Measurements from ENCODE around the gene TEDC1.
"Not testable (repeated sequence)": the region's sequence is repeated elsewhere in the genome, so short reads cannot be mapped to it uniquely, and the experiment has no call there.

Gene TEDC1

GRCh38 chr14:105536691-105537579 lies 45.9 kb downstream of the TEDC1 start:
- H3K27ac ChIP-seq (ENCODE audit: low read length): no peak overlapping the region
- H3K4me3 ChIP-seq (ENCODE audit: low read length): no peak overlapping the region
- peaks cover 20% of the 10 kb centered on the region for H3K9me3 ChIP-seq (ENCODE audit: control insufficient read depth, insufficient read depth, low read length)
- no peak for DNase-seq (ENCODE audit: low read depth, low spot score)
- whole genome bisulfite sequencing (ENCODE audit: insufficient coverage, insufficient read length): 100% methylated on average over 4 of the region's 34 CpGs
- no peaks in the 10 kb centered on the region for H3K27me3 ChIP-seq (ENCODE audit: control insufficient read depth, insufficient read depth, low read length)
- H3K4me1 ChIP-seq (ENCODE audit: control insufficient read depth, insufficient read depth, low read length): no peaks in the 10 kb centered on the region
- no peaks in the 10 kb centered on the region; the same call in 1 of the 2 replicates for H3K36me3 ChIP-seq (ENCODE audit: control insufficient read depth, insufficient read depth, low read length)

GRCh38 chr14:105537580-105538474 lies 46.8 kb downstream of the TEDC1 start:
- no peak overlapping the region for H3K4me3 ChIP-seq (ENCODE audit: low read length)

GRCh38 chr14:105538481-105539049 lies 47.5 kb downstream of the TEDC1 start:
- no peak overlapping the region for H3K27ac ChIP-seq (ENCODE audit: low read length)
- H3K4me3 ChIP-seq (ENCODE audit: low read length): no peak overlapping the region
- H3K9me3 ChIP-seq (ENCODE audit: control insufficient read depth, insufficient read depth, low read length): peaks cover 16% of the 10 kb centered on the region
- no peaks in the 10 kb centered on the region; the same call in 1 of the 2 replicates for H3K36me3 ChIP-seq (ENCODE audit: control insufficient read depth, insufficient read depth, low read length)
- no peaks in the 10 kb centered on the region for H3K27me3 ChIP-seq (ENCODE audit: control insufficient read depth, insufficient read depth, low read length)
- no peak for DNase-seq (ENCODE audit: low read depth, low spot score)
- H3K4me1 ChIP-seq (ENCODE audit: control insufficient read depth, insufficient read depth, low read length): no peaks in the 10 kb centered on the region
- WGBS (ENCODE audit: insufficient coverage, insufficient read length): no CpG with 5 or more reads among the region's 23 CpGs

More at GRCh38 chr14:105537580-105538474, 46.8 kb downstream of the TEDC1 start:
- Histone ChIP-seq H3K27ac (ENCODE audit: low read length) (no peak overlapping the region), H3K9me3 (ENCODE audit: control insufficient read depth, insufficient read depth, low read length) (peaks cover 20% of the 10 kb centered on the region), H3K27me3 (ENCODE audit: control insufficient read depth, insufficient read depth, low read length) (no peaks in the 10 kb centered on the region), H3K36me3 (ENCODE audit: control insufficient read depth, insufficient read depth, low read length) (no peaks in the 10 kb centered on the region; the same call in 1 of the 2 replicates), H3K4me1 (ENCODE audit: control insufficient read depth, insufficient read depth, low read length) (no peaks in the 10 kb centered on the region)
- peak; percentile 7 for DNase-seq (ENCODE audit: low read depth, low spot score)
- no CpG with 5 or more reads among the region's 30 CpGs for WGBS (ENCODE audit: insufficient coverage, insufficient read length)

- Histone ChIP-seq H3K9me3 (ENCODE audit: control insufficient read depth, insufficient read depth, low read length) (peaks cover 14% of the 10 kb centered on the region), H3K27me3 (ENCODE audit: control insufficient read depth, insufficient read depth, low read length) (no peaks in the 10 kb centered on the region), H3K27ac (ENCODE audit: low read length) (no peak overlapping the region), H3K4me1 (ENCODE audit: control insufficient read depth, insufficient read depth, low read length) (no peaks in the 10 kb centered on the region), H3K4me3 (ENCODE audit: low read length) (no peak overlapping the region), H3K36me3 (ENCODE audit: control insufficient read depth, insufficient read depth, low read length) (no peaks in the 10 kb centered on the region; the same call in 1 of the 2 replicates)
- WGBS (ENCODE audit: insufficient coverage, insufficient read length): no CpG with 5 or more reads among the region's 9 CpGs
- no peak for DNase-seq (ENCODE audit: low read depth, low spot score)
Measured at GRCh38 chr14:105540811-105541210, 49.8 kb downstream of the TEDC1 start.

- DNase-seq (ENCODE audit: low read depth, low spot score): no peak
- no CpG with 5 or more reads among the region's 19 CpGs for WGBS (ENCODE audit: insufficient coverage, insufficient read length)
- Histone ChIP-seq H3K4me3 (ENCODE audit: low read length) (no peak overlapping the region), H3K4me1 (ENCODE audit: control insufficient read depth, insufficient read depth, low read length) (no peaks in the 10 kb centered on the region), H3K27me3 (ENCODE audit: control insufficient read depth, insufficient read depth, low read length) (no peaks in the 10 kb centered on the region), H3K36me3 (ENCODE audit: control insufficient read depth, insufficient read depth, low read length) (no peaks in the 10 kb centered on the region; the same call in 1 of the 2 replicates), H3K9me3 (ENCODE audit: control insufficient read depth, insufficient read depth, low read length) (peaks cover 12% of the 10 kb centered on the region), H3K27ac (ENCODE audit: low read length) (no peak overlapping the region)
Measured at GRCh38 chr14:105541218-105541875, 50.3 kb downstream of the TEDC1 start.

GRCh38 chr14:105545676-105546075 lies 54.6 kb downstream of the TEDC1 start:
- not testable (repeated sequence) for DNase-seq (ENCODE audit: low read depth, low spot score); H3K4me1 ChIP-seq (ENCODE audit: control insufficient read depth, insufficient read depth, low read length); H3K36me3 ChIP-seq (ENCODE audit: control insufficient read depth, insufficient read depth, low read length); H3K4me3 ChIP-seq (ENCODE audit: low read length); H3K27me3 ChIP-seq (ENCODE audit: control insufficient read depth, insufficient read depth, low read length); H3K27ac ChIP-seq (ENCODE audit: low read length)
- no CpG with 5 or more reads among the region's 1 CpG for WGBS (ENCODE audit: insufficient coverage, insufficient read length)
- peaks cover 11% of the 10 kb centered on the region for H3K9me3 ChIP-seq (ENCODE audit: control insufficient read depth, insufficient read depth, low read length)

- not testable (repeated sequence) for H3K4me1 ChIP-seq (ENCODE audit: control insufficient read depth, insufficient read depth, low read length); H3K9me3 ChIP-seq (ENCODE audit: control insufficient read depth, insufficient read depth, low read length); H3K4me3 ChIP-seq (ENCODE audit: low read length); DNase-seq (ENCODE audit: low read depth, low spot score); H3K36me3 ChIP-seq (ENCODE audit: control insufficient read depth, insufficient read depth, low read length); H3K27me3 ChIP-seq (ENCODE audit: control insufficient read depth, insufficient read depth, low read length); H3K27ac ChIP-seq (ENCODE audit: low read length)
- no CpG with 5 or more reads among the region's 20 CpGs for WGBS (ENCODE audit: insufficient coverage, insufficient read length)
Measured at GRCh38 chr14:105546410-105546809, 55.4 kb downstream of the TEDC1 start.

- H3K27me3 ChIP-seq (ENCODE audit: control insufficient read depth, insufficient read depth, low read length); H3K4me1 ChIP-seq (ENCODE audit: control insufficient read depth, insufficient read depth, low read length); H3K27ac ChIP-seq (ENCODE audit: low read length); H3K9me3 ChIP-seq (ENCODE audit: control insufficient read depth, insufficient read depth, low read length); DNase-seq (ENCODE audit: low read depth, low spot score); H3K36me3 ChIP-seq (ENCODE audit: control insufficient read depth, insufficient read depth, low read length); H3K4me3 ChIP-seq (ENCODE audit: low read length): not testable (repeated sequence)
- WGBS (ENCODE audit: insufficient coverage, insufficient read length): no CpG with 5 or more reads among the region's 24 CpGs
Measured at GRCh38 chr14:105547072-105547471, 56.0 kb downstream of the TEDC1 start.

GRCh38 chr14:105547741-105548169 lies 56.7 kb downstream of the TEDC1 start:
- no CpG with 5 or more reads among the region's 38 CpGs for WGBS (ENCODE audit: insufficient coverage, insufficient read length)

More at GRCh38 chr14:105547741-105548169, 56.7 kb downstream of the TEDC1 start:
- Histone ChIP-seq H3K36me3 (ENCODE audit: control insufficient read depth, insufficient read depth, low read length) (no peaks in the 10 kb centered on the region), H3K4me1 (ENCODE audit: control insufficient read depth, insufficient read depth, low read length) (no peaks in the 10 kb centered on the region), H3K9me3 (ENCODE audit: control insufficient read depth, insufficient read depth, low read length) (peaks cover 4% of the 10 kb centered on the region), H3K4me3 (ENCODE audit: low read length) (no peak overlapping the region), H3K27me3 (ENCODE audit: control insufficient read depth, insufficient read depth, low read length) (no peaks in the 10 kb centered on the region), H3K27ac (ENCODE audit: low read length) (no peak overlapping the region)
- DNase-seq (ENCODE audit: low read depth, low spot score): no peak
